NB4 (cell line): ENCODE results near the gene PADI2.

Experiments
- POLR2A ChIP-seq: IDR thresholded peaks from 2 replicates; pipeline ENCODE4 v1.6.1; 2011; ENCODE audit warnings: mild to moderate bottlenecking; ENCODE audit not compliant: insufficient read length; ENCODE audit errors: extremely low read depth
- TF ChIP-seq, protein P1 (sequence below): IDR thresholded peaks from one replicate; pipeline ENCODE4 v1.5.1; 2012; ENCODE audit warnings: low read depth, low read length
- TF ChIP-seq, protein P2 (sequence below): IDR thresholded peaks from 2 replicates; pipeline ENCODE4 v1.6.1; 2011; ENCODE audit warnings: low read depth, low read length

GRCh38 chr1:17052641-17053040 is 66.6 kb downstream of the PADI2 start:
- TF ChIP-seq, protein P1, sequence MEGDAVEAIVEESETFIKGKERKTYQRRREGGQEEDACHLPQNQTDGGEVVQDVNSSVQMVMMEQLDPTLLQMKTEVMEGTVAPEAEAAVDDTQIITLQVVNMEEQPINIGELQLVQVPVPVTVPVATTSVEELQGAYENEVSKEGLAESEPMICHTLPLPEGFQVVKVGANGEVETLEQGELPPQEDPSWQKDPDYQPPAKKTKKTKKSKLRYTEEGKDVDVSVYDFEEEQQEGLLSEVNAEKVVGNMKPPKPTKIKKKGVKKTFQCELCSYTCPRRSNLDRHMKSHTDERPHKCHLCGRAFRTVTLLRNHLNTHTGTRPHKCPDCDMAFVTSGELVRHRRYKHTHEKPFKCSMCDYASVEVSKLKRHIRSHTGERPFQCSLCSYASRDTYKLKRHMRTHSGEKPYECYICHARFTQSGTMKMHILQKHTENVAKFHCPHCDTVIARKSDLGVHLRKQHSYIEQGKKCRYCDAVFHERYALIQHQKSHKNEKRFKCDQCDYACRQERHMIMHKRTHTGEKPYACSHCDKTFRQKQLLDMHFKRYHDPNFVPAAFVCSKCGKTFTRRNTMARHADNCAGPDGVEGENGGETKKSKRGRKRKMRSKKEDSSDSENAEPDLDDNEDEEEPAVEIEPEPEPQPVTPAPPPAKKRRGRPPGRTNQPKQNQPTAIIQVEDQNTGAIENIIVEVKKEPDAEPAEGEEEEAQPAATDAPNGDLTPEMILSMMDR: no peak
- no peak for TF ChIP-seq POLR2A
- TF ChIP-seq, protein P2, sequence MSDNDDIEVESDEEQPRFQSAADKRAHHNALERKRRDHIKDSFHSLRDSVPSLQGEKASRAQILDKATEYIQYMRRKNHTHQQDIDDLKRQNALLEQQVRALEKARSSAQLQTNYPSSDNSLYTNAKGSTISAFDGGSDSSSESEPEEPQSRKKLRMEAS: no peak
